HepG2 (cell line): ENCODE results near the gene FBXW10.
"Not testable (repeated sequence)": the region's sequence is repeated elsewhere in the genome, so short reads cannot be mapped to it uniquely, and the experiment has no call there.

Experiments used
- JARID2 ChIP-seq: sonication (generic); formaldehyde crosslinking; IDR thresholded peaks from 2 replicates; pipeline ENCODE4 v1.8.1; 2023; ENCODE audit warnings: missing genetic modification reagents, inconsistent platforms; ENCODE audit not compliant: insufficient replicate concordance
- ZNF484 ChIP-seq: sonication (generic); formaldehyde crosslinking; IDR thresholded peaks from 2 replicates; pipeline ENCODE4 v1.5.1; 2020; ENCODE audit warnings: mild to moderate bottlenecking, low read depth, missing genetic modification reagents, borderline replicate concordance
- TF ChIP-seq, protein P1 (sequence below): sonication (generic); formaldehyde crosslinking; IDR thresholded peaks from 2 replicates; pipeline ENCODE4 v1.5.1; 2020; ENCODE audit warnings: mild to moderate bottlenecking, missing genetic modification reagents, moderate library complexity
- TF ChIP-seq, protein P2 (sequence below): sonication (generic); formaldehyde crosslinking; IDR thresholded peaks from 2 replicates; pipeline ENCODE4 v1.4.0; 2020; ENCODE audit warnings: mild to moderate bottlenecking, missing genetic modification reagents

DNA sequence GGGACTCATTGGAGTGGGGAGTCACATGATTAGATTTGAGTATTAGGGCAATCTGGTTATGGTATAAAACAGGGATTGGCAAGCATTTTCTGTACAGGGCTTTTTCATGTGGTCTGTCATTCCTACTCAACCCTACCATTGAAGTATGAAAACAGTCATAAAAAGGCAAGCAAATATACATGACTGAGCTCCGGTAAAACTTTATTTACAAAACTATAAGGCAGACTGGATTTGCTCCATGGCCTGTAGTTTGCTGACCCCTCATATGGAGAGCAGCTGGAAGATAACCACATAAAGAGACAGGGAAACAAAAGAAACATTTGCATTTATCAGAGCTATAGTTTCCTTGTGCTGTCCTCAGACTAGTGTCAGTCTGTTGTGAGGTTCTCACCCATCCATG, 83.8 kb downstream of the FBXW10 start:
- not testable (repeated sequence) for TF ChIP-seq ZNF484, JARID2 (CRISPR knock-in tag)
- TF ChIP-seq, protein P1, sequence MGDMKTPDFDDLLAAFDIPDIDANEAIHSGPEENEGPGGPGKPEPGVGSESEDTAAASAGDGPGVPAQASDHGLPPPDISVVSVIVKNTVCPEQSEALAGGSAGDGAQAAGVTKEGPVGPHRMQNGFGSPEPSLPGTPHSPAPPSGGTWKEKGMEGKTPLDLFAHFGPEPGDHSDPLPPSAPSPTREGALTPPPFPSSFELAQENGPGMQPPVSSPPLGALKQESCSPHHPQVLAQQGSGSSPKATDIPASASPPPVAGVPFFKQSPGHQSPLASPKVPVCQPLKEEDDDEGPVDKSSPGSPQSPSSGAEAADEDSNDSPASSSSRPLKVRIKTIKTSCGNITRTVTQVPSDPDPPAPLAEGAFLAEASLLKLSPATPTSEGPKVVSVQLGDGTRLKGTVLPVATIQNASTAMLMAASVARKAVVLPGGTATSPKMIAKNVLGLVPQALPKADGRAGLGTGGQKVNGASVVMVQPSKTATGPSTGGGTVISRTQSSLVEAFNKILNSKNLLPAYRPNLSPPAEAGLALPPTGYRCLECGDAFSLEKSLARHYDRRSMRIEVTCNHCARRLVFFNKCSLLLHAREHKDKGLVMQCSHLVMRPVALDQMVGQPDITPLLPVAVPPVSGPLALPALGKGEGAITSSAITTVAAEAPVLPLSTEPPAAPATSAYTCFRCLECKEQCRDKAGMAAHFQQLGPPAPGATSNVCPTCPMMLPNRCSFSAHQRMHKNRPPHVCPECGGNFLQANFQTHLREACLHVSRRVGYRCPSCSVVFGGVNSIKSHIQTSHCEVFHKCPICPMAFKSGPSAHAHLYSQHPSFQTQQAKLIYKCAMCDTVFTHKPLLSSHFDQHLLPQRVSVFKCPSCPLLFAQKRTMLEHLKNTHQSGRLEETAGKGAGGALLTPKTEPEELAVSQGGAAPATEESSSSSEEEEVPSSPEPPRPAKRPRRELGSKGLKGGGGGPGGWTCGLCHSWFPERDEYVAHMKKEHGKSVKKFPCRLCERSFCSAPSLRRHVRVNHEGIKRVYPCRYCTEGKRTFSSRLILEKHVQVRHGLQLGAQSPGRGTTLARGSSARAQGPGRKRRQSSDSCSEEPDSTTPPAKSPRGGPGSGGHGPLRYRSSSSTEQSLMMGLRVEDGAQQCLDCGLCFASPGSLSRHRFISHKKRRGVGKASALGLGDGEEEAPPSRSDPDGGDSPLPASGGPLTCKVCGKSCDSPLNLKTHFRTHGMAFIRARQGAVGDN (CRISPR knock-in tag), result not testable (repeated sequence)
- TF ChIP-seq, protein P2, sequence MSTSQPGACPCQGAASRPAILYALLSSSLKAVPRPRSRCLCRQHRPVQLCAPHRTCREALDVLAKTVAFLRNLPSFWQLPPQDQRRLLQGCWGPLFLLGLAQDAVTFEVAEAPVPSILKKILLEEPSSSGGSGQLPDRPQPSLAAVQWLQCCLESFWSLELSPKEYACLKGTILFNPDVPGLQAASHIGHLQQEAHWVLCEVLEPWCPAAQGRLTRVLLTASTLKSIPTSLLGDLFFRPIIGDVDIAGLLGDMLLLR (CRISPR knock-in tag), result not testable (repeated sequence)
